Right ventricle myocardium inferior (tissue), 1 donor: ENCODE results near the gene DOLK. TPM values are rescaled to one million over a fixed set of nuclear protein-coding genes. Genes with fewer than 3 reads are reported as not detected.

Experiments
- total RNA-seq: library from RNA; stranded (reverse); fragmentation: NEBNext Ultra II Directional; extraction: Animal tissue kit (Norgen Biotek cat#: 25700); gene quantifications from one replicate; pipeline ENCODE4 v1.2.1, GENCODE V29; 2021
- donor health status: DM: no; HTN: yes; CAD: no; lungs with severe emphysema.

Gene DOLK
- total RNA-seq, 1 donor from 2014 or later: 7.5 TPM

Other genes with a start within 250 kb of the DOLK start
- 8.5 TPM for gene PKN3, start 245.1 kb downstream of the DOLK start, total RNA-seq
- 6.4 TPM for gene ZDHHC12, start 223.5 kb downstream of the DOLK start, total RNA-seq
- 51.5 TPM for gene ZER1, start 175.7 kb downstream of the DOLK start, total RNA-seq
- 16.6 TPM for gene TBC1D13, start 160.3 kb downstream of the DOLK start, total RNA-seq
- 84.4 TPM for gene ENDOG, start 129.1 kb downstream of the DOLK start, total RNA-seq
- 17.4 TPM for gene SPOUT1, start 117.8 kb downstream of the DOLK start, total RNA-seq
- 11.9 TPM for gene KYAT1, start 65.7 kb downstream of the DOLK start, total RNA-seq
- gene LRRC8A, start 65.5 kb downstream of the DOLK start, total RNA-seq: 23.9 TPM
- 30.2 TPM for gene PHYHD1, start 26.6 kb downstream of the DOLK start, total RNA-seq
- 16.0 TPM for gene NUP188, start 96 bp upstream of the DOLK start, total RNA-seq
- 32.4 TPM for gene SH3GLB2, start 80.7 kb upstream of the DOLK start, total RNA-seq
- gene MIGA2, start 89.0 kb upstream of the DOLK start, total RNA-seq: 38.2 TPM
- gene DOLPP1, start 133.5 kb upstream of the DOLK start, total RNA-seq: 6.8 TPM
- gene CRAT, start 163.2 kb upstream of the DOLK start, total RNA-seq: 85.5 TPM
- 194 TPM for gene PTPA, start 163.8 kb upstream of the DOLK start, total RNA-seq
- 4.6 TPM for gene IER5L, start 230.7 kb upstream of the DOLK start, total RNA-seq